ENCODE results near the gene CRLF1. TPM values are rescaled to one million over a fixed set of nuclear protein-coding genes. Genes with fewer than 3 reads are reported as not detected.
A peak's percentile ranks its signal among the peaks of the same experiment; 100 is the strongest.

The CRLF1 gene
- total and polyA plus RNA-seq, 2 of the 8 experiments (the other 6 are each of a cell fraction or from before 2014, with no cell fraction given) = 7.2 to 10.3 TPM

DNA sequence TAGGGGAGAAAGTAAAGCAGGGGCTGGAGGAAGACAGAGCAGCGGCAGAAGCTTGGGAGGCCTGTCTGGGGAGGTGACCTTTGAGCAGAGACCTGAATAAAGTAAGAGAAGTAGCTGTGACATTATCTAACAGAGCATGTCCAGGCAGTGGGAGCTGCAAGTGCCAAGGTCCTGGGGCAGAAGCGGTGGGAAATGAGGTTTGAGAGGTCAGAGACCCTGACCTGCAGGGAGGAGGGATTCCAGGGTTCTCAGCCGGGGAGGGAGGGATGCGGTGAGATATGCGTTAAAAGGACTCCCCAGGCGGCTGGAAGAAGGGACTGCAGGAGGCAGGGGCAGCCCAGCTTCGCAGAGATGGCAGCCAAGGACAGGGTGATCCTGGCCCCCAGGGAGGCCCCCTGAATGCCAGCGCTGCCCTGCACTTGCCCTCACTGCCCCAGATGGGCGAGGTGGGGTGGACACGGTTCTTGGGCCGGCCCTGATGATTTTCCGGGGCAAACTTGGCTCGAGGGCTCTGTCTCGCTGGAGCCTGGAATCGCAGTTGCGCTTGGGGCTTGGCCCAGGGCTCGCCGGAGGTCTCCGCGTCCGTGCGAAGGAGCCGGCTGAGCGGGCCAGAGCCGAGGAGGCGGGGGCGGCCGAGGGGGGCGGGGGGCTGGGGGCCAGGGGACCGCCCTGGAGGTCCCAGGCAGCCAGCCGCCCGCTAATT is 3.2 kb downstream of the CRLF1 start (continued):
- TF ChIP-seq KDM4A (IDR thresholded peaks at IDR 0.05; ENCODE audit: low read depth, low read length, severe bottlenecking) = peak; percentile 27
- peak; percentile 9; the same call in 1 of the 2 replicates for TF ChIP-seq SUZ12 (IDR thresholded peaks at IDR 0.05; ENCODE audit: low read length)

All from H1 (cell line).